ENCODE results near the gene CDX2. TPM values are rescaled to one million over a fixed set of nuclear protein-coding genes. Genes with fewer than 3 reads are reported as not detected.
"Not testable (repeated sequence)": the region's sequence is repeated elsewhere in the genome, so short reads cannot be mapped to it uniquely, and the experiment has no call there.

The CDX2 gene
- total RNA-seq, 1 donor from 2014 or later, result not detected

- intact Hi-C loops (cut with DNase I), result no loop called here
- no peak for DNase-seq
- ATAC-seq (ENCODE audit: poor library complexity), result no peak
Measured at GRCh38 chr13:27967736-27968315, 1.3 kb downstream of the CDX2 start.

- ATAC-seq (ENCODE audit: poor library complexity) (no peak), DNase-seq (no peak)
- intact Hi-C loops (cut with DNase I), result no loop called here
Measured at GRCh38 chr13:27967203-27967735, 1.8 kb downstream of the CDX2 start.

GRCh38 chr13:27966641-27967202 is 2.4 kb downstream of the CDX2 start:
- ATAC-seq (ENCODE audit: poor library complexity), result no peak
- DNase-seq, result no peak
- intact Hi-C loops (cut with DNase I), result no loop called here

- DNase-seq (no peak), ATAC-seq (ENCODE audit: poor library complexity) (no peak)
- intact Hi-C loops (cut with DNase I), result no loop called here
Measured at GRCh38 chr13:27965740-27966640, 3.1 kb downstream of the CDX2 start.

- DNase-seq, result no peak
- intact Hi-C loops (cut with DNase I), result no loop called here
- ATAC-seq (ENCODE audit: poor library complexity), result no peak
Measured at GRCh38 chr13:27965343-27965739, 3.8 kb downstream of the CDX2 start.

GRCh38 chr13:27964741-27965323 is 4.3 kb downstream of the CDX2 start:
- ATAC-seq (ENCODE audit: poor library complexity) (no peak), DNase-seq (no peak)
- intact Hi-C loops (cut with DNase I), result no loop called here

- ATAC-seq (ENCODE audit: poor library complexity); intact Hi-C loops (cut with DNase I); DNase-seq: not testable (repeated sequence)
Measured at GRCh38 chr13:27964206-27964605, 4.9 kb downstream of the CDX2 start.

GRCh38 chr13:27963491-27963890 is 5.6 kb downstream of the CDX2 start:
- intact Hi-C loops (cut with DNase I), result no loop called here
- no peak for DNase-seq
- no peak for ATAC-seq (ENCODE audit: poor library complexity)

- intact Hi-C loops (cut with DNase I), result no loop called here
- no peak for ATAC-seq (ENCODE audit: poor library complexity)
Measured at GRCh38 chr13:27962982-27963381, 6.1 kb downstream of the CDX2 start.

GRCh38 chr13:27962128-27962841 is 6.8 kb downstream of the CDX2 start:
- intact Hi-C loops (cut with DNase I), result no loop called here
- DNase-seq (no peak), ATAC-seq (ENCODE audit: poor library complexity) (no peak)

More at GRCh38 chr13:27962982-27963381, 6.1 kb downstream of the CDX2 start:
- DNase-seq, result no peak

GRCh38 chr13:27961227-27962085 is 7.7 kb downstream of the CDX2 start:
- intact Hi-C loops (cut with DNase I), result no loop called here
- ATAC-seq (ENCODE audit: poor library complexity), result no peak
- DNase-seq, result no peak

GRCh38 chr13:27960362-27961226 is 8.5 kb downstream of the CDX2 start:
- DNase-seq, result peak; percentile 63
- intact Hi-C loops (cut with DNase I), result no loop called here
- peak; percentile 81 for ATAC-seq (ENCODE audit: poor library complexity)

- no peak for DNase-seq
- ATAC-seq (ENCODE audit: poor library complexity), result no peak
- intact Hi-C loops (cut with DNase I), result no loop called here
Measured at GRCh38 chr13:27959976-27960361, 9.1 kb downstream of the CDX2 start.

- DNase-seq (no peak), ATAC-seq (ENCODE audit: poor library complexity) (no peak)
- intact Hi-C loops (cut with DNase I), result no loop called here
Measured at GRCh38 chr13:27956576-27957300, 12.4 kb downstream of the CDX2 start.

GRCh38 chr13:27955014-27955591 is 14.0 kb downstream of the CDX2 start:
- intact Hi-C loops (cut with DNase I), result no loop called here
- ATAC-seq (ENCODE audit: poor library complexity), result no peak

GRCh38 chr13:27954406-27954851 is 14.7 kb downstream of the CDX2 start:
- peak; percentile 69 for ATAC-seq (ENCODE audit: poor library complexity)
- intact Hi-C loops (cut with DNase I), result no loop called here
- DNase-seq, result no peak

More at GRCh38 chr13:27955014-27955591, 14.0 kb downstream of the CDX2 start:
- no peak for DNase-seq
